HG03439 (cell line): ENCODE data around the gene PEDS1.
"Not testable (repeated sequence)": the region's sequence is repeated elsewhere in the genome, so short reads cannot be mapped to it uniquely, and the experiment has no call there.

Experiments
- ATAC-seq: cut with Tn5 transposase; IDR thresholded peaks from one replicate; pipeline ENCODE4 v1.9.1; 2021; ENCODE audit warnings: mild to moderate bottlenecking, moderate library complexity; ENCODE audit not compliant: unreplicated experiment

Gene PEDS1

GRCh38 chr20:50163570-50164317 is 10.2 kb upstream of the PEDS1 start:
- ATAC-seq, result no peak

- not testable (repeated sequence) for ATAC-seq
These were observed 8.0 kb upstream of the PEDS1 start for GRCh38 chr20:50161494-50161893.

GRCh38 chr20:50153153-50153499 is 397 bp downstream of the PEDS1 start:
- no peak for ATAC-seq

GRCh38 chr20:50152394-50153152 is 950 bp downstream of the PEDS1 start:
- ATAC-seq, result no peak

GRCh38 chr20:50151034-50151743 is 2.3 kb downstream of the PEDS1 start:
- ATAC-seq, result no peak

GRCh38 chr20:50149481-50150254 is 3.9 kb downstream of the PEDS1 start:
- no peak for ATAC-seq

- no peak for ATAC-seq
These were observed 6.5 kb downstream of the PEDS1 start for GRCh38 chr20:50146732-50147662.

GRCh38 chr20:50146214-50146613 is 7.3 kb downstream of the PEDS1 start:
- no peak for ATAC-seq

GRCh38 chr20:50145566-50145965 is 8.0 kb downstream of the PEDS1 start:
- ATAC-seq, result no peak

GRCh38 chr20:50144362-50144761 is 9.2 kb downstream of the PEDS1 start:
- no peak for ATAC-seq

- ATAC-seq, result no peak
These were observed 10.7 kb downstream of the PEDS1 start for GRCh38 chr20:50142812-50143211.

- no peak for ATAC-seq
These were observed 11.5 kb downstream of the PEDS1 start for GRCh38 chr20:50141811-50142561.

- ATAC-seq, result no peak
These were observed 12.4 kb downstream of the PEDS1 start for GRCh38 chr20:50141018-50141675.

- ATAC-seq, result no peak
These were observed 13.1 kb downstream of the PEDS1 start for GRCh38 chr20:50140339-50140859.

GRCh38 chr20:50138479-50139393 is 14.8 kb downstream of the PEDS1 start:
- no peak for ATAC-seq

GRCh38 chr20:50138120-50138478 is 15.4 kb downstream of the PEDS1 start:
- no peak for ATAC-seq

GRCh38 chr20:50137702-50138101 is 15.8 kb downstream of the PEDS1 start:
- ATAC-seq, result not testable (repeated sequence)
